NOMO-1 (cell line): ENCODE data around the gene MYO18B.

Source experiments
- DNase-seq, 2 experiments: peaks; one replicate each; lab custom pipeline; 2025; ENCODE audit not compliant: unreplicated experiment in 2 of 2; lab: John Stamatoyannopoulos, UW

MYO18B gene

GRCh38 chr22:25772288-25772687 is 30.3 kb downstream of the MYO18B start:
- no peak for DNase-seq

GRCh38 chr22:25774575-25775026 is 32.6 kb downstream of the MYO18B start:
- no peak for DNase-seq

GRCh38 chr22:25775531-25775930 is 33.5 kb downstream of the MYO18B start:
- DNase-seq = no peak

DNA sequence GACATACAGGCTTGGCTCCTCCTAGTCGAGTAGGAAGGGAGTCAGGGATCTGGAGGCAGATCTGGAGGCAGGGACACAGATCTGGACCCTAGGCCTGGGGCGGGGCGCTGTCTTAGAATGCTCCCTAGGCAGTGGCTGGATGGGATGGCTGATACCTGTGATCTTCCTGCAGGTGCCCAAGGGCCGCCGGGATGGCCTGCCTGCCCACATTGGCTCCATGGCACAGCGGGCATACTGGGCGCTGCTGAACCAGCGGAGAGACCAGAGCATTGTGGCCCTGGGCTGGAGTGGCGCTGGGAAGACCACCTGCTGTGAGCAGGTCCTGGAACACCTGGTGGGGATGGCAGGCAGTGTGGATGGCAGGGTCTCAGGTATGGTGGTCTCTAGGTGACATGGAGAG is 35.4 kb downstream of the MYO18B start:
- no peak for DNase-seq

DNA sequence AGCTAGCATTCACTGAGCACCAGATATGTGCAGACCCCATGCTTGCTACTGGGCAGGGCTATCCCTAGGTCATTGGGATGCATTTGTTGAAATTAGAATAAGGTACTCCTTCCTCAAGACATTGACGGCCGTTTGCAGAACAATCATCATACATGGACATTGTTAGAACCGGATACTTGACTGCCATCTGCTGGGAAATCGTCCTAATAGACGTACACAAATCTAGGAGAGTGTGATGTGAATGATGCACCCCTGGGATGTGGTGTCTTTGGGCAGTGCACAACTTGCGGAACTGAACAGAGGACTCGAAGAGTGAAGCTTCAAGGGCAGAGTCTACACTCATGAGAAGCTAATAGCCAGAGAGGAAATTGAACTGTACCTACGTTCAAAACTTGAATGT is 35.9 kb downstream of the MYO18B start:
- peak in 1 of 2 experiments; percentile 30 for DNase-seq

- no peak for DNase-seq
These were observed 37.4 kb downstream of the MYO18B start for GRCh38 chr22:25779426-25779825.

- DNase-seq = no peak
These were observed 37.9 kb downstream of the MYO18B start for GRCh38 chr22:25779890-25780289.

DNA sequence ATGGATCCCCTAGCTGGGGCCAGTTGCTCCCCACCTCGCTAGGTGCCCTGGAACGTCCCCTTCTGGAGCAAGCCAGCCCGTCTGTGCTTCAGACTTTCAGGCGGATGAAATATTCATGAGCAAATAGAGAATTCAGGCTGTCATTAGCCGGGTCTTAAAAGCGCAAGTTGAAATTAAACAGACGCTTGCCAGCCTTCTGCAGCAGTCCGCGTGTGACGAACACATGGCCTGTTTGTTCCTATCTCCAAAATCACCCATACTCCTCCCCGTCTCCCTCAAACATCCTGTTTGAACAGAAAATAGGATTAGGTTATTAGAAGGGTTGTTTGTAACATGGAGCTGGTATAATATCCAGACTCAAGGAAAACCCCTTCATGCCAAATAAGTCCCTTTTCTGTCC is 38.7 kb downstream of the MYO18B start:
- no peak for DNase-seq

DNA sequence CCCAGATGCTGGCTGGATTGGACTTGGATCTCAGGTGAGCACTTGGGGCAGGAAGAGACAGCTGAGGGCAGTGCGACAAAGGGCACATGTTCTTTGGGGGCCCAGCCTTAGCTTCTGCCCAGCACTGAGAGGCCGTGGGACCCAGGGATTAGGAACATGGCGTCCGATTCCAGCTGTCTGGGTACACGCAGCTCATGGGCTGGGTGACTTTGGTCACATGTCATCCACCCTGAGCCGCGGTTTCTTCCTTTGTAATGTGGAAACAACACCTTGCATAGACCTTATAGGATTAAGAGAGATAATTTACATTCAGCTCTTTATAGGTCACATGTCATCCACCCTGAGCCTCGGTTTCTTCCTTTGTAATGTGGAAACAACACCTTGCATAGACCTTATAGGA is 39.8 kb downstream of the MYO18B start:
- DNase-seq = no peak

DNA sequence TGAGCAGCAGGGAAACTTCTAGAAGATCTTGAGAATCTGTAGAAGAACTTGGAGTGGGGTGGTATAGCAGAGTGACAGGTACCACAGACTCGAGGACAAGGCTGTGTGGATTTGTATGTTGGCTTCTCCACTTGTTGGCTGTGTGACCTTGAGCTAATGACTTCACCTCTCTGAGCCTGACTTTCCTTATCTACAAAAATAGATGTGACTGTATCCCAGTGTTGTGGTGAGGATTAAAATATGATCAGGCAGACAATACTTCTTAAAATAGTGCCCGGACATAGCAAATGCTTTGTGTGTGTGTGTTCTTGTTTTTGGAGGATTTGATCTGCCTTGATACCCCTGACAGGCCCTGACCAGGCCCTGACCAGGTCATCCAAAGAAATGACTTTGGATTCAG is 40.8 kb downstream of the MYO18B start:
- DNase-seq = no peak

DNA sequence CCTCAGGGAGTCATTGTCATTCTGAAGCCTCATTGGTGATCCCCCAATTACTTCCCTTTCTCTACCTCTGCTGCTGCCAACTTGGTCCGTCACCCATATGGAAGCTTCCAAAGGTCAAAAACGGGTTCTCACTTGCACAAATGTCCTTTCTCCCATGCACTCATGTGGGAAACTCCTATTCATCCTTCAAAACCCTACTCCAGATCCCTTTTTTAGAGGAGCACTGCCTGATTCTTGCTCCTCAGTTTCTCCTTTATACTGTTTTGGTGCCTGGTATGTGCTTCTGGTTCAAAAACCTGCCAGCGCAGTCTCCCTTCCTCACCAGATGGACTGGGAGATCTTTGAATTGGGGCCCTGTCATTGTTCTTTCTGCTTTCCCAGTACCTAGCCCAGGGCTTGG is 41.9 kb downstream of the MYO18B start:
- no peak for DNase-seq

- no peak for DNase-seq
These were observed 44.2 kb downstream of the MYO18B start for GRCh38 chr22:25786165-25786564.

DNA sequence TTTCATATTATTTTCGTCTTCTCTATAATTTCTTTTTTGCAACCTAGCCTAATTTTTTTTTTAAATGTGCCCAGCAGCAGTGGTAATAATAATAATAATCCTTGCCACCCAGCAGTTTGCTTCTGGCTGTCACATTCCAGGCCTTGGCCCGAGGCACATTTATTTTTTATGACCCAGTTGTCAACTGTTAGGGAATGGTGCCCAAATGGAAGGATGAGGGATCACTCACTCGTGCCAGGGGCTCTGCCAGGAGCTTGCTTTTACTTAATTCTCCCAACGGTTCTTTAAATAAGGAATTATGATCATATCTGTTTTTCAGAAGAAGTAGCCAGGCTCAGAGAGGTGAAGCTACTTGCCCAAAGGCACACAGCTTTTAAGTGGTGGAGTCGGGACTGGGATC is 49.6 kb downstream of the MYO18B start:
- DNase-seq = no peak

DNA sequence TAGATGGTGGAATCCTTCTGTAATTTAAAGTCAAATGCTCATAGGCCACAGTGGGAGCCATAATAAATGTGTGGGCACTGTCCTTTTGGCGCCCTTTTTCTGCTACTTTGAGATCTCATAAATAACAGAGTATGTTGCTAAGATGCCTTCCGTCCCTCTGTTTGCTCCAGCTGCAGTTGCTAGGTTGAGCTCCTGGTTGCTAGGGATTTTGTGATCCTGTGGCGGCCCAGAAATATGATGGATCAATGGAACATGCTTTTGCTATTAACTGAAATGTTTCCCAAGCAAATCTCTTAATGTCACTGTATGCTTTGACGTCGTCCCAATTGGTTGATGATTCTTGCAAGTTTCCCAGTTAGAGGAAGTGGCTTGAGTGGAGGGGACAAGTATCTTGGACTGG is 53.5 kb downstream of the MYO18B start:
- no peak for DNase-seq

DNA sequence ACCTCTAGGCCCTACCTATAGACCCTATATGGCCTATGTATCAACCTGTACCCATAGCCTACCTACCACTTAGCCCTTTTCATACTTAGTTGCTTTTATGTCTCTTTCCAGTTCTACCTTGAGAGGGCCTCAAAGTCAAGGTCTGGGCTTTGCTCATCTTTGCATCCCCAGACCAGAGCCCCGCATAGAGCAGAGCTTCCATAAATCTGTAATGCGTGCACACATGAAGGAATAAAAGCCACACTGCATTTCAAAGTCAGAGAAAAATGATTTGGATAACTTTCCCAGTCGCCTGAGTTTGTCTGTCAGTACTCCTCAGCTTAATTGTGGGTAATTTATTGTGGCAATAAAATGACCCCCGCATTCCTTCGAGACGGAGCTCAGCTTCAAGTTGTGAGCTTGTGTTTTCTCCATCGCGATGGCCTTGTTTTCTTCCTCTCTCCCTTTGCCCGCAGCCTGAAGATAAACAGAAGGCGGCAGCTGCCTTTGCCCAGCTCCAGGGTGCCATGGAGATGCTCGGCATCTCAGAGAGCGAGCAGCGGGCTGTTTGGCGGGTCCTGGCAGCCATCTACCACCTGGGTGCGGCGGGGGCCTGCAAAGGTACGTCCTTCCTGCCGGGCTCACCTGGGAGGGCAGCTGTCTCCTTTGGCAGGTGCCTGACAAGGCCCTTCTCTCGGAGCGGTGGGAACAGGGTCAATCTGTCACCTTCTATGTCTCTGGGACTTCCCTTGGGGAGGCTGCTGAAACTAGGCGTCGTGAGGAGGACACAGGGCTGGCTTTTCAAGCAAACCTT is 55.7 kb downstream of the MYO18B start:
- DNase-seq = no peak

DNA sequence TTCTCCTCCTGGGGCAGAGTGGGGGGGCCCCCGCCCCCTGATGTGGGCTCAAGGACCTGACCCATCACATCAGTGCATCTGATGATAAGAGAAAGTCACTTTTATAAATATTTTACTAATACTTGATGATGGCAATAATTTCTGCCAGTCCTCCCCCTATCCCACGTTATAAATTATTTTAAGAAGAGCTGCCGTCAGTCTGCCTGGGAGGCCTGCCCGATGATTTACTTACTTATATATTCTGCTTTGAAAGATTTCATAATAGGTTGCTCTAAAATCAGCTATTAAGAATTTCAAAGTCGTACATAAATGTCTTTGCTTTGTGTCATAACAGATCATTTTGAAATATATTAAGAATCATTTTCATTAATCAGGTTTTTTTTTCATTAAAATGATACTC is 58.8 kb downstream of the MYO18B start:
- no peak for DNase-seq

DNA sequence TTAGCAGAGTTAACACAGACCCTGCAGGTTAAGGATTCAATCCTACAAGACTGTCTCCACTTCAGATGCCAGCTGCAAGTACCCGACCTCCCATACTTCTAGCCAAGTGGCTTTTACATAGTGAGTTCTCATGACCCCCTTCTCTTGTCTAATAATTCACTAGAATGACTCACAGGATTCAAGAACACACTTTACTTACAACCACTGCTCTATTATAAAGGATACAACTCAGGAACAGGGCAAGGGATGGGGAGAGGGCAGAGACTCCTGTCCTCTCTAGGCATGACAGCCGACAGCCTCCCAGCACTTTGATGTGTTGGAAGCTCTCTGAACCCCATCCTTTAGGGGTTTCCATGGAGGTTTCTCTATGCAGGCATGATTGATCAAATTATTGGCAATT is 60.0 kb downstream of the MYO18B start:
- no peak for DNase-seq

- DNase-seq = no peak
These were observed 62.7 kb downstream of the MYO18B start for GRCh38 chr22:25804676-25805075.

DNA sequence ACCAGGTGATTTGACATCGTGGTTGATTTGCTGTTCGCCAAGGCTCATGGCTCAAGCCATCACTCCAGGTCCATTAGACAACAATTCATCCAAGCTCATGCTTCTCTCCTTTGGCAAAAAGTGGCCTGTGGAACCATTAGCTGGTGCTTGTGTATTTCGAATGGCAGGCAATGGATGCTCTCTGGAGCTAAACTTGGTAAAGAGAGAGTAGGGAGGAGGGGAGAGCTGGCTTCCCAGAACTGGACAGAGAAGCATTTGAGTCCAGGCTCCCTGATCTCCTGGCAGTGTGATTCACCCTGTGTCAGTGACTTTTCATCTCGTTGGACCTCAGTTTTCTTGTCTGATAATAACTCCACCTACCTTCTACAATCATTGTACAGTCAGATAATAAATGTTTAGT is 64.6 kb downstream of the MYO18B start:
- no peak for DNase-seq

- DNase-seq = no peak
These were observed 72.7 kb downstream of the MYO18B start for GRCh38 chr22:25814685-25815084.

DNA sequence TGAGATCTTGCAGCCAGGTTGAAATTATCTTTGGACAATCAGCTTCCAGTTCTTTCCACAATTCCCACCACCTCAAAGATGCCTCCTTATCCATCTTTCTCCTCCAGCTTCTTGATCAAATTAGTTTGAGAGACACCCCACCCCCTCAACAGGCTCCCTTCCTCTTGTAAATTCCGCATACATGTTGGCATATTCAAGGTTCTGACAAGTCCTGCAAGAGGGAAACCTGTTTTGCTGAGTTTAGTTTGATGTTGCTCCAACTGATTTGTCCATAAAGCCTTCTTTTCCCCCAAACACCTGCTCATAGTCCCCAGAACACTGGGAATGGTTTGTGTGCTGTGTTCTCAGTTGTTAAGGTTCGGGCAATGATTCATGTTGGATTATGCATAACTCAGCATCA is 73.6 kb downstream of the MYO18B start:
- no peak for DNase-seq

DNA sequence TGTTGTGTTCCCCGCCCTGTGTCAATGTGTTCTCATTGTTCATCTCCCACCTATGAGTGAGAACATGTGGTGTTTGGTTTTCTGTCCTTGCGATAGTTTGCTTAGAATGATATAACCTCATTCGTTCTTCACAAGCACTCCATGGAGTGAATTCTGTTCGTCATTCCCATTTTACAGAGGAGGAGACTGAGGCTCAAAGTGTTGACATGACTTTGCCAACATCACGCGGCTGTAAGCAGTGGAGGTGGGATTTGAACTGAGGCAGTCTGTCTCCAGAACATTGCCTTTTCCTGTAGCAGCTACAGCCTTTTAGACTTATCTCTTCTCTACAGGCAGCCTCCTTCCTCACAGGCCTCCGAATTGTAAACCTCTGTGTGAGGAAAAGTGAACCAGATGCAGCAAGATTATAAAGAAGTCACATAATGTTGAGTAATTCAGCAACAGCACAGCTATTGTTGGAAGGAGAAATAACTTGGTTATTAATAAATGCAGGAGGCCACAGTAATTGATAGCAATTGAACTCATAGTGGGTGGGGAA is 74.6 kb downstream of the MYO18B start:
- no peak for DNase-seq
